Activated CD8-positive, alpha-beta T cell treated with anti-CD3 and anti-CD28 coated beads, Interleukin-2, amount 10 ng/mL, durations not matched to agents 7 days and 5 days (primary cell): Measurements from ENCODE around the gene ANGPTL4. TPM values are rescaled to one million over a fixed set of nuclear protein-coding genes. Genes with fewer than 3 reads are reported as not detected.

Experiments
- ATAC-seq: fragments of 150-1000 bp; cut with Tn5 transposase; one replicate; pipeline ENCODE4 v1.10.0; 2021; ENCODE audit warnings: moderate library complexity
- CTCF ChIA-PET: fragments of 350-600 bp; sonication (Branson Sonifier 250); formaldehyde crosslinking; loops from one replicate; lab custom pipeline; 2021; ENCODE audit warnings: antibody characterized with exemption; lab: Charles Lee
- POLR2A ChIA-PET: fragments of 350-600 bp; sonication (Branson Sonifier 250); formaldehyde crosslinking; loops from one replicate; lab custom pipeline; 2021; ENCODE audit warnings: antibody characterized with exemption; lab: Charles Lee
- DNase-seq: peaks from one replicate; pipeline ENCODE4 v3.0.0-alpha.2; 2020
- H3K27ac Mint-ChIP-seq: one replicate; pipeline ENCODE4 v1.8.0; 2021; ENCODE audit warnings: mild to moderate bottlenecking, mixed read lengths
- H3K27me3 Mint-ChIP-seq: one replicate; pipeline ENCODE4 v1.8.0; 2021; ENCODE audit warnings: low read depth, mixed read lengths
- H3K36me3 Mint-ChIP-seq: one replicate; pipeline ENCODE4 v1.8.0; 2021; ENCODE audit warnings: low read depth, mixed read lengths
- H3K4me1 Mint-ChIP-seq: one replicate; pipeline ENCODE4 v1.8.0; 2021; ENCODE audit warnings: low read depth, mixed read lengths
- H3K4me3 Mint-ChIP-seq: one replicate; pipeline ENCODE4 v1.8.0; 2021; ENCODE audit warnings: mild to moderate bottlenecking, mixed read lengths
- H3K9me3 Mint-ChIP-seq: one replicate; pipeline ENCODE4 v1.8.0; 2022; ENCODE audit warnings: mixed read lengths; ENCODE audit not compliant: insufficient read depth
- total RNA-seq, 2 experiments: library from RNA; stranded (reverse); gene quantifications; one replicate each; pipeline ENCODE4 v1.2.3, GENCODE V29; 2021

Gene ANGPTL4
- total RNA-seq, 2 experiments from 2014 or later, result not detected

DNA sequence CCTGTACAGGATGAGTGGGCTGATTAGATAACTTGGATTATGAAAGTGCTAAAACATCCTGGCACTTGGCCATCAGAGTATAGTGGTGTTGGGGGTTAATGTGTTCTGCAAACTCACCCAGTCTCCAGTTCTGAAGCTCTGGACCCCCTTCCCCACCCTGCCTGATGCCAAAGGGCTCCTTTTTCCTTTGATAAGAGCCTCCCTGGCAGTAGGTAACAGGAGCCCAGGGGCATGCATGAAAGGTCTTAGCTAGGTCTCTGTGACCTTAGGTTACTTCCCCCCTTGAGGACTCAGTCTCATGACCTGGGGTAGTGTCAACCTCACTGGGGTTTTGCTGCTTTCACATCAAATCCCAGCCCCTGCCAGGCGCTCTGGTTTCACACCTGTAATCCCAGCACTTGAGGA, 40.2 kb upstream of the ANGPTL4 start:
- peak overlapping the region; percentile 100 for H3K4me3 Mint-ChIP-seq
- H3K27me3 Mint-ChIP-seq, result peaks cover 3% of the 10 kb centered on the region
- DNase-seq (no peak), ATAC-seq (no peak)
- H3K9me3 Mint-ChIP-seq, result no peaks in the 10 kb centered on the region
- H3K4me1 Mint-ChIP-seq, result peaks cover 38% of the 10 kb centered on the region
- H3K36me3 Mint-ChIP-seq, result peaks cover 31% of the 10 kb centered on the region
- ChIA-PET POLR2A (interaction anchor here (0.6 kb wide), 1 partner anchor 14 kb away, joined by 4 read pairs; no protein-coding TSS in a partner anchor), CTCF (interaction anchor here (0.6 to 1.8 kb wide), 2 partner anchors 11 to 30 kb away, joined by 3 to 5 read pairs; no protein-coding TSS in a partner anchor)
- peak overlapping the region; percentile 20 for H3K27ac Mint-ChIP-seq

DNA sequence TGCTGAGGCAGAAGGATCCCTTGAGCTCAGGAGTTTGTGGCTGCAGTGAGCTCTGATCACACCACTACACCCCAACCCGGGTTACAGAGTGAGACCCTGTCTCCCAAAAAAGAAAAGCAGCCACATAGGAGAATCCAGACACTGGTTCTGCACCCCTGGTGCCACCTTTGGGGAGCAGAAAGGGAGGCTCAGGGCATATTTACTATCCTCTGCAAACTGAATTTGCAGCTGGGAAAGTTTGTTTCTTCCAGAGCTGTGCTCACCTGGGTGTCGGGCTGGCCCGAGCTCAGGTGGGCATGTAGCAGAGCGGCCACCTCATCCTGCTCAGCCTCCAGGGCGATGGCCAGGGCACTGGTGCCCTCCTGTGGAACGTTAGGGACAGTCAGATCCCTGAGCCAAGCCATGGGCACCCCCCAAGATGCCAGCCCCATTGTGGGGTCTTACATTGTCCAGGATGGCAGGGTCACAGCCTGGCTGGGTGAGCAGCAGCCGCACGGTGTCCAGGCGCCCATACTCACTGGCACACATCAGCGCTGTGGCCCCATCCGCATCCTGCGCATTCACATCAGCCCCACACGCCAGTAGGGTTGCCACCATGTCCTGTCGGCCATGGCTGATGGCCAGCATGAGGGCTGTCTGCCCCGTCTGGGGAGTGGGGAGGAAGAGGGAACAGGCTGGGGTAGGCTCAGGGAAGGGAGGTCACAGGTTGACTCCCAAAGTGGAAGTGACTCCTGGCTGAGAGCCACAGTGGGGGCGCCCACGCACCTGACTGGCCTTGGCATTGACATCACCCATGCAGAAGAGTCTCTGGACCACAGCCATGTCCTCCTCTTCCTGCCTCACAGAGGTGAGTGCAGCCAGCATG, 39.5 kb upstream of the ANGPTL4 start:
- POLR2A ChIA-PET, result interaction anchor here (0.6 kb wide), 1 partner anchor 14 kb away, joined by 4 read pairs; no protein-coding TSS in a partner anchor

GRCh38 chr19:8325454-8325853, 38.5 kb upstream of the ANGPTL4 start:
- no peak for ATAC-seq
- H3K36me3 Mint-ChIP-seq, result peaks cover 29% of the 10 kb centered on the region
- peaks cover 24% of the 10 kb centered on the region for H3K4me1 Mint-ChIP-seq
- CTCF ChIA-PET, result interaction anchor here (0.6 to 2.2 kb wide), 2 partner anchors 28 to 384 kb away, joined by 3 to 7 read pairs; no protein-coding TSS in a partner anchor
- POLR2A ChIA-PET, result no interaction called here
- no peak overlapping the region for H3K4me3 Mint-ChIP-seq
- peaks cover 3% of the 10 kb centered on the region for H3K27me3 Mint-ChIP-seq
- no peak for DNase-seq
- H3K9me3 Mint-ChIP-seq, result no peaks in the 10 kb centered on the region
- no peak overlapping the region for H3K27ac Mint-ChIP-seq

More for the DNA sequence above, 39.5 kb upstream of the ANGPTL4 start:
- Mint-ChIP-seq H3K27me3 (peaks cover 3% of the 10 kb centered on the region), H3K9me3 (no peaks in the 10 kb centered on the region), H3K27ac (peak overlapping the region; percentile 20), H3K4me3 (no peak overlapping the region), H3K36me3 (peaks cover 29% of the 10 kb centered on the region), H3K4me1 (peaks cover 34% of the 10 kb centered on the region)
- ATAC-seq (no peak), DNase-seq (no peak)
- CTCF ChIA-PET, result interaction anchor here (0.6 to 2.2 kb wide), 3 partner anchors 10 to 29 kb away, joined by 3 to 7 read pairs (median 5); no protein-coding TSS in a partner anchor

GRCh38 chr19:8329996-8330395, 34.0 kb upstream of the ANGPTL4 start:
- no peaks in the 10 kb centered on the region for H3K36me3 Mint-ChIP-seq
- no peak for DNase-seq
- peaks cover 7% of the 10 kb centered on the region for H3K27me3 Mint-ChIP-seq
- ChIA-PET POLR2A (interaction anchor here (1.9 kb wide), 1 partner anchor 9 kb away, joined by 5 read pairs; the partner anchor contains the start of genes NDUFA7 and RPS28), CTCF (no interaction called here)
- H3K4me1 Mint-ChIP-seq, result peaks cover 5% of the 10 kb centered on the region
- no peak overlapping the region for H3K27ac Mint-ChIP-seq
- no peak for ATAC-seq
- H3K9me3 Mint-ChIP-seq, result no peaks in the 10 kb centered on the region
- H3K4me3 Mint-ChIP-seq, result no peak overlapping the region

GRCh38 chr19:8331263-8331845, 32.6 kb upstream of the ANGPTL4 start:
- DNase-seq (no peak), ATAC-seq (no peak)
- POLR2A ChIA-PET, result interaction anchor here (1.9 kb wide), 1 partner anchor 10 kb away, joined by 5 read pairs; the partner anchor contains the start of genes NDUFA7 and RPS28
- H3K4me3 Mint-ChIP-seq, result no peak overlapping the region
- H3K27me3 Mint-ChIP-seq, result peaks cover 12% of the 10 kb centered on the region
- H3K9me3 Mint-ChIP-seq, result no peaks in the 10 kb centered on the region
- CTCF ChIA-PET, result interaction anchor here (1.2 kb wide), 1 partner anchor 12 kb away, joined by 4 read pairs; no protein-coding TSS in a partner anchor
- H3K27ac Mint-ChIP-seq, result no peak overlapping the region
- peaks cover 12% of the 10 kb centered on the region for H3K4me1 Mint-ChIP-seq
- H3K36me3 Mint-ChIP-seq, result no peaks in the 10 kb centered on the region

GRCh38 chr19:8332976-8333766, 30.8 kb upstream of the ANGPTL4 start:
- Mint-ChIP-seq H3K27me3 (peaks cover 19% of the 10 kb centered on the region), H3K4me3 (no peak overlapping the region), H3K9me3 (no peaks in the 10 kb centered on the region), H3K27ac (no peak overlapping the region), H3K4me1 (peaks cover 14% of the 10 kb centered on the region), H3K36me3 (no peaks in the 10 kb centered on the region)
- ATAC-seq (no peak), DNase-seq (no peak)
- ChIA-PET POLR2A (no interaction called here), CTCF (interaction anchor here (0.9 to 3.6 kb wide), 2 partner anchors 10 to 21 kb away, joined by 3 to 23 read pairs; partner anchors contain the start of gene KANK3)

GRCh38 chr19:8333767-8334457, 30.0 kb upstream of the ANGPTL4 start:
- H3K4me3 Mint-ChIP-seq, result peak overlapping the region; percentile 31
- POLR2A ChIA-PET, result interaction anchor here (1.3 kb wide), 1 partner anchor 9 kb away, joined by 3 read pairs; the partner anchor contains the start of gene KANK3
- ATAC-seq (no peak), DNase-seq (no peak)
- peaks cover 23% of the 10 kb centered on the region for H3K27me3 Mint-ChIP-seq
- H3K36me3 Mint-ChIP-seq, result no peaks in the 10 kb centered on the region
- CTCF ChIA-PET, result interaction anchor here (0.7 to 3.6 kb wide), 6 partner anchors 9 to 390 kb away, joined by 3 to 23 read pairs (median 3); partner anchors contain the start of genes KANK3, MARCHF2 and TIMM44
- H3K27ac Mint-ChIP-seq, result no peak overlapping the region
- H3K4me1 Mint-ChIP-seq, result peaks cover 14% of the 10 kb centered on the region
- H3K9me3 Mint-ChIP-seq, result no peaks in the 10 kb centered on the region

- ChIA-PET POLR2A (interaction anchor here (0.8 to 1.3 kb wide), 3 partner anchors 8 to 148 kb away, joined by 3 read pairs; partner anchors contain the start of gene KANK3), CTCF (interaction anchor here (0.7 to 3.6 kb wide), 7 partner anchors 8 to 391 kb away, joined by 3 to 23 read pairs (median 3); partner anchors contain the start of genes MARCHF2 and TIMM44)
- H3K27me3 Mint-ChIP-seq, result peaks cover 24% of the 10 kb centered on the region
- H3K4me1 Mint-ChIP-seq, result peaks cover 14% of the 10 kb centered on the region
- ATAC-seq, result peak; percentile 63
- peak; percentile 60 for DNase-seq
- peak overlapping the region; percentile 31 for H3K4me3 Mint-ChIP-seq
- no peaks in the 10 kb centered on the region for H3K9me3 Mint-ChIP-seq
- no peak overlapping the region for H3K27ac Mint-ChIP-seq
- H3K36me3 Mint-ChIP-seq, result no peaks in the 10 kb centered on the region
Observed at GRCh38 chr19:8334458-8335342, 29.3 kb upstream of the ANGPTL4 start.

DNA sequence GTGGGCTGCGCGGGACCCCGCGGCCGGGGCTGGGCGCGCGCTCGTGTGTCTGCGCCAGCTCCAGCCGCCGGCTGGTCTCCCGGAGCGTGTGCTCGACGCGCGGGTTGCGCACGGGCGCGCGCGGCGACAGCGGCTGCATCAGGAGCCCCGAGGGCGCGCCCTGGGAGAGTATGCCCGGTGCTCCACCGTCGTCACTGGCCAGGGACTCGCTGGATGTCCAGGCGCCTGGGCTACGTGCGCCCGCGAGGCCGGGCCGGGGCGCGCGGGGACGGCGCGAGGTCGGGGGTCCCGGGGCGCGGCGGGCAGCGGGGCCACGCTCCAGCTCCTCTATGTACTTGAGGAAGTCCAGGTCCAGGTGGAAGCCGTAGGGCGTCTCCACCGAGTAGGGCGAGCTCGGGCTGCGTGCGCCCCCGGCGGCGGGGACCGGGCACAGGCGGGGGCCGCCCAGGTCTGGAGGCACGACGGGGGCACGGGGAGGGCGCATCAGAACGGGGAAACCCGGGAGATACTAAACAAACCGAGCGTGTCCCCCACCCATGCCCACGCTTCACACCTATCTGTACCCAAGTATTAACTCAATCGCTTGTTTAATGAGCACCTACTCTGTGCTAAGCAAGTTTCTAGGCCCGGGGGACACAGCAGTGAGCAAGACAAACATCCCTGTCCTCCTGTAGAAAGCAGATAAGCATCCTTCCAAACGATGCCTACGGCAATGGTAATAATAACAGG, 28.4 kb upstream of the ANGPTL4 start:
- peak; percentile 37 for DNase-seq
- H3K9me3 Mint-ChIP-seq, result no peaks in the 10 kb centered on the region
- POLR2A ChIA-PET, result interaction anchor here (0.6 to 1.2 kb wide), 4 partner anchors 15 to 147 kb away, joined by 3 to 4 read pairs (median 4); partner anchors contain the start of genes NDUFA7 and RPS28
- H3K27me3 Mint-ChIP-seq, result peaks cover 26% of the 10 kb centered on the region
- CTCF ChIA-PET, result interaction anchor here (0.8 to 3.6 kb wide), 6 partner anchors 8 to 78 kb away, joined by 3 to 23 read pairs (median 4); partner anchors contain the start of gene MARCHF2
- peak overlapping the region; percentile 46 for H3K4me3 Mint-ChIP-seq
- no peaks in the 10 kb centered on the region for H3K36me3 Mint-ChIP-seq
- peak; percentile 60 for ATAC-seq
- H3K4me1 Mint-ChIP-seq, result peaks cover 14% of the 10 kb centered on the region
- H3K27ac Mint-ChIP-seq, result no peak overlapping the region
